ENCODE data around the gene LTB4R2.

The LTB4R2 gene

GRCh38 chr14:24298892-24299254, 11.1 kb upstream of the LTB4R2 start:
- DNase-seq (ENCODE audit: low read depth in 4 of 4, low spot score in 1 of 4), result no peak

GRCh38 chr14:24299255-24300191, 10.4 kb upstream of the LTB4R2 start, which contains the start of the genes DHRS1 and NOP9:
Gene DHRS1, minus strand, starts transcription at chr14:24299780. Its CDS starts 674 bp downstream, at chr14:24299106.
Gene NOP9, plus strand, starts transcription at chr14:24299850. Its CDS starts 105 bp downstream, at chr14:24299955.
- DNase-seq (ENCODE audit: low read depth in 4 of 4, low spot score in 1 of 4), result peak; percentile 84 to 94 (median 88)

- DNase-seq (ENCODE audit: low read depth in 4 of 4, low spot score in 1 of 4), result no peak
These were observed 9.5 kb upstream of the LTB4R2 start for GRCh38 chr14:24300326-24300980.

GRCh38 chr14:24304019-24304387, 5.9 kb upstream of the LTB4R2 start:
- no peak for DNase-seq (ENCODE audit: low read depth in 4 of 4, low spot score in 1 of 4)

- no peak for DNase-seq (ENCODE audit: low read depth in 4 of 4, low spot score in 1 of 4)
These were observed 2.8 kb upstream of the LTB4R2 start for GRCh38 chr14:24307156-24307574.

- peak in 1 of 4 experiments; percentile 34 for DNase-seq (ENCODE audit: low read depth in 4 of 4, low spot score in 1 of 4)
These were observed 2.2 kb upstream of the LTB4R2 start, which contains the start of gene CIDEB for GRCh38 chr14:24307575-24308341. Gene CIDEB, minus strand, starts transcription at chr14:24307977. Its CDS starts 119 bp downstream, at chr14:24307858.

- DNase-seq (ENCODE audit: low read depth in 4 of 4, low spot score in 1 of 4), result no peak
These were observed 1.4 kb upstream of the LTB4R2 start for GRCh38 chr14:24308342-24309124.

GRCh38 chr14:24310265-24310645, 315 bp downstream of the LTB4R2 start:
- DNase-seq (ENCODE audit: low read depth in 4 of 4, low spot score in 1 of 4), result no peak

GRCh38 chr14:24310646-24311604, 985 bp downstream of the LTB4R2 start, which contains the start of gene LTB4R:
Gene LTB4R, plus strand, starts transcription at chr14:24311502. Its CDS starts 4,150 bp downstream, at chr14:24315652.
- DNase-seq (ENCODE audit: low read depth in 4 of 4, low spot score in 1 of 4), result peak in 1 of 4 experiments; percentile 31

GRCh38 chr14:24311837-24312615, 2.1 kb downstream of the LTB4R2 start:
- DNase-seq (ENCODE audit: low read depth in 4 of 4, low spot score in 1 of 4), result no peak

- DNase-seq (ENCODE audit: low read depth in 4 of 4, low spot score in 1 of 4), result no peak
These were observed 3.0 kb downstream of the LTB4R2 start for GRCh38 chr14:24312736-24313507.

GRCh38 chr14:24313913-24314312, 4.0 kb downstream of the LTB4R2 start:
- no peak for DNase-seq (ENCODE audit: low read depth in 4 of 4, low spot score in 1 of 4)

GRCh38 chr14:24314377-24315193, 4.6 kb downstream of the LTB4R2 start:
- no peak for DNase-seq (ENCODE audit: low read depth in 4 of 4, low spot score in 1 of 4)

GRCh38 chr14:24315243-24315806, 5.4 kb downstream of the LTB4R2 start:
- DNase-seq (ENCODE audit: low read depth in 4 of 4, low spot score in 1 of 4), result no peak

- DNase-seq (ENCODE audit: low read depth in 4 of 4, low spot score in 1 of 4), result no peak
These were observed 6.1 kb downstream of the LTB4R2 start for GRCh38 chr14:24315807-24316596.

- no peak for DNase-seq (ENCODE audit: low read depth in 4 of 4, low spot score in 1 of 4)
These were observed 6.6 kb downstream of the LTB4R2 start for GRCh38 chr14:24316597-24316950.

All from stimulated activated CD4-positive, alpha-beta T cell treated with anti-CD3 and anti-CD28 coated beads, Interleukin-1b, Interleukin-23, amount 100 ng/mL, for 24 hours (primary cell).